ENCODE results near the gene MTX1.

MTX1 gene

GRCh38 chr1:155253208-155253607 lies 44.7 kb downstream of the MTX1 start:
- H3K27me3 Mint-ChIP-seq = no peaks in the 10 kb centered on the region
- no peaks in the 10 kb centered on the region for H3K9me3 Mint-ChIP-seq
- H3K4me3 Mint-ChIP-seq = peak overlapping the region in 1 of 2 donors; percentile 81
- H3K4me1 Mint-ChIP-seq (ENCODE audit: low read depth in 2 of 2) = peaks cover 29 to 38% of the 10 kb centered on the region in 2 donors
- DNase-seq (no peak), ATAC-seq (replicated peaks) (no peak)
- no peak overlapping the region for H3K27ac Mint-ChIP-seq
- peaks cover 16% of the 10 kb centered on the region for H3K36me3 Mint-ChIP-seq (ENCODE audit: insufficient read depth)

GRCh38 chr1:155253797-155254196 lies 45.3 kb downstream of the MTX1 start:
- H3K4me3 Mint-ChIP-seq = peak overlapping the region; percentile 81 to 82
- DNase-seq (no peak), ATAC-seq (replicated peaks) (no peak)
- peak overlapping the region in 1 of 2 donors; percentile 46 for H3K27ac Mint-ChIP-seq
- peaks cover 29 to 38% of the 10 kb centered on the region in 2 donors for H3K4me1 Mint-ChIP-seq (ENCODE audit: low read depth in 2 of 2)
- peaks cover 20% of the 10 kb centered on the region for H3K36me3 Mint-ChIP-seq (ENCODE audit: insufficient read depth)
- H3K9me3 Mint-ChIP-seq = no peaks in the 10 kb centered on the region
- no peaks in the 10 kb centered on the region for H3K27me3 Mint-ChIP-seq

GRCh38 chr1:155254228-155254713 lies 45.8 kb downstream of the MTX1 start:
- Mint-ChIP-seq H3K36me3 (ENCODE audit: insufficient read depth) (peaks cover 25% of the 10 kb centered on the region), H3K4me1 (ENCODE audit: low read depth in 2 of 2) (peaks cover 29 to 38% of the 10 kb centered on the region in 2 donors), H3K27me3 (no peaks in the 10 kb centered on the region), H3K27ac (peak overlapping the region; percentile 46 to 73), H3K9me3 (no peaks in the 10 kb centered on the region), H3K4me3 (peak overlapping the region; percentile 81 to 82)
- no peak for DNase-seq
- ATAC-seq (replicated peaks) = no peak

DNA sequence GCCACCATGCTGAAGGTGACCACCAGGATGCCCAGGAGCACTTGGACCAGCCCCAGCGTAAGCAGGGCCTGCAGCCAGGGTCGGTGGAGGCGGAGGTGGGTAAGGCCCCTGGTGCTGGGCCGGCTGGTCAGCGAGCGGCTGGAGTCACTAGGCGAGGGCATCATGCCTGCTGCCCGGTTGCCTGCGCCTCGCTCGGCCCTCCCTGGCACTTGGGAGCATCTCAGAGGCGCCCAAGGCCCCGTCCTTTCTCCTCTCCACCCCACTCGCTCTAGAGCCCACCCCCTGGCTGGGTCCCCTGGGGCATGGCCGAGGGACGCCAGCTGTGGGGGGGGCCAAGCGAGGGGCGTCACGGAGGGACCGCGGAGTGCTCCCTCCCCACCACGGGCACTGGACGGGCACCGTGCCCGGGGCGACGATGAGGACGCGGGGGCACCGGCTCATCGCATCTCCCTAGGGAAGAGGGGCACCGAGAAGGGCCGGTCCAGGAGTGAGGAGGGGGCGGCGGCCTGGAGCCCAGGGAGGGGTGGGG lies 46.3 kb downstream of the MTX1 start:
- Mint-ChIP-seq H3K36me3 (ENCODE audit: insufficient read depth) (peaks cover 28% of the 10 kb centered on the region), H3K4me3 (peak overlapping the region; percentile 81 to 82), H3K27ac (peak overlapping the region; percentile 46 to 73), H3K9me3 (no peaks in the 10 kb centered on the region), H3K27me3 (no peaks in the 10 kb centered on the region), H3K4me1 (ENCODE audit: low read depth in 2 of 2) (peaks cover 29 to 38% of the 10 kb centered on the region in 2 donors)
- ATAC-seq (replicated peaks) = no peak
- no peak for DNase-seq

DNA sequence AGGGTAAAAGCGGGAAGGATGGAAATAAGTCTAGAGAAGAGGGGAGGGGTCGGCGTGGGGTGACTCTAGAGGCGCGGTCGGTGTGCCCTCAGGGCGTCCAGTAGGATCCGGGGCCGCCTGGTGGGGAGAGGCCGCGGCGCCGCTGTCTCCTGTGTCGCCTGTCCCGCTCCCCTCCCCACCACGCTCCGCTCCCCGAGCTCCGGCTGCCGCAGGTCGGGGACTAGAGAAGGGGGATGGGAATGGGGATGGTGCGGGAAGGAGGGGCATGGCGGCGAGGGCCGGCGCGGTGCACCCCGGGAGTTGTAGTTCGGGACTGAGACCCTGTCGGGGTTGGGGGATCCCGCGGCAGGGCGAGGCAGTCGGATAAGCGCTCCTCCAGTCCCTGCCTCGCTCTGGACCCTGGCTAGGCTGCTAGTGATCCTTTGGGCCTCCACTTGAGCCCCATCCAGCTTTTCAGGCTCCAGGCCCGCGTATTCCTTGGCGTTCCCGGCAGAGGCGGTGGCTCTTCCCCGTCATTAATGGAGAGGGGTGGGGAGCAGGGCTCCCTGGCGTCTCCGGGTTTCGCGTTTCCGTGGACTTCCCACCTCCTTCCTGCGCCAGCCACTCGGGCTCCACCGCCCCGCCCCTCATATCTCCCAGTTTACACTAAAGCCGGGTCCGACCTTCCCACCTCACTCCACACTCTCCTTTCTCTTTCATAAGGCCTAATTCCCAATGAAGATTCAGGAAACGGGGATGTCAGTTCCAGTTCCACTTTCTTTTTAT lies 46.9 kb downstream of the MTX1 start, which contains the start of gene ENTREP3:
ENTREP3 (minus strand) TSS at position 241 of the 765 bp plus-strand sequence. CDS start 606 bp downstream, outside the sequence.
- Mint-ChIP-seq H3K4me3 (peak within 1 kb of the TSS; percentile 81 to 82), H3K9me3 (no peaks in the 10 kb centered on the region), H3K27ac (peak within 1 kb of the TSS; percentile 46 to 73), H3K27me3 (no peaks in the 10 kb centered on the region), H3K4me1 (ENCODE audit: low read depth in 2 of 2) (peaks cover 33 to 38% of the 10 kb centered on the region in 2 donors), H3K36me3 (ENCODE audit: insufficient read depth) (peaks cover 34% of the 10 kb centered on the region)
- ATAC-seq (replicated peaks) = peak; percentile 55
- peak; percentile 54 to 59 (median 55) for DNase-seq

DNA sequence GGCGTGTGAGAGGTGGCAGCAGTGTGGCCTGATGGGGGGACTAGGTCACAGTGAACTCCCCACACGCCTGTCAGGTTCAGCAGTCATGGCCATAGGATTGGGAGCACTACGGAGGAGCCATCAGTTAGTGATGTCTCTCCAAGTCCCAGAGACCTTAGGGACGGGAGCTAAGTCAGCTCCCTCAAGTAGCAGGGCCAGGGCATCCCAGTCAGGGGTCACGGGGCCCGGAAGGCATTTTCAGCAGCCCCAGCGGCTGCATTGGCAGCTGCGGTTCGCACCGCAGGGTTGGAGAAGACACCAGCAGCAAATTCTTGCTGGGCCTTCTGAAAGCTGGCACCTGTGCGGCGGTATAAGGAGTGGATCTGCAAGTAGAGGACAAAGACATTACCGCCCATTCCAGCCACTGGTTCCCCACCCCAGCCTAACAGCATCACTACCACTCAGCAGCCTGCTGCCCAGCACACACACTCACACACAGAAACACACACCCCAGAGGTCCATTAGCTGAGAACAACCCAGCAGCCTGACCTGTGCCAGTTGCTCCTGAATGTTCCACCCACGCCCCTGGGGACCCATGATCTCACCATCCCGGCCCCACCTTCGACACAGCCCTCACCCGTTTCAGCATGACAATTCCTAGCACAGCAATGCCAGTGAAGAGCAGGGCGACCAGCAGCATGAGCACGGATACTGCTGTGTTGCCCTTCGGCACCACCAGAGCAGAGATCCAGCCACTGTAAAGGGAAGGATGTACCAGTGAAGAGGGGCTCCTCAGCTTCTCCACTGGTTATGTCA lies 47.8 kb downstream of the MTX1 start:
- DNase-seq (no peak), ATAC-seq (replicated peaks) (no peak)
- Mint-ChIP-seq H3K9me3 (no peaks in the 10 kb centered on the region), H3K27me3 (no peaks in the 10 kb centered on the region), H3K36me3 (ENCODE audit: insufficient read depth) (peaks cover 38% of the 10 kb centered on the region), H3K4me1 (ENCODE audit: low read depth in 2 of 2) (peaks cover 38 to 41% of the 10 kb centered on the region in 2 donors), H3K4me3 (peak overlapping the region; percentile 81 to 82), H3K27ac (peak overlapping the region; percentile 16 to 41)

DNA sequence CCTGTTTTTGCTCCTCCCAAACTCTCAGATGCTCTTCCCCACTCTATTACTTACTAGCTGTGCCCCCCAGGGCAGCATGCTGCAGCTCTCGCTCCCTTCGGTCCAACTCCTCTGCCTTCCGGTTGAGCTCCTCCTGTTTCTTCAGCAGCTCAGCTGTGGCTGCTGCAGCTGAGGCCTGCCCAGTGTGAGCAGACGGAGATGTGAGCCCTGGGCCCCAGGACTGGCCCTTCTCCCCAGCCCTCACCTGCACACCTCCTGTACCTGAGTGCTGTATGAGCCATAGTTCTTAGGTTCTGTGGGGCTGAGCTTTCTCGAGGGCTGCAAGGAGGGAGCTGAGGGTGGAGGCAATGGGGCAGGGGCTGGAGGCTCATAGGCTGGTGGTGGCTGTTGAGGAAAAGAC lies 51.8 kb downstream of the MTX1 start:
- peaks cover 35 to 44% of the 10 kb centered on the region in 2 donors for H3K4me1 Mint-ChIP-seq (ENCODE audit: low read depth in 2 of 2)
- H3K27ac Mint-ChIP-seq = peak overlapping the region; percentile 87 to 97
- H3K36me3 Mint-ChIP-seq (ENCODE audit: insufficient read depth) = peaks cover 48% of the 10 kb centered on the region
- H3K27me3 Mint-ChIP-seq = no peaks in the 10 kb centered on the region
- no peaks in the 10 kb centered on the region for H3K9me3 Mint-ChIP-seq
- ATAC-seq (replicated peaks) = no peak
- no peak for DNase-seq
- H3K4me3 Mint-ChIP-seq = peak overlapping the region in 1 of 2 donors; percentile 93

DNA sequence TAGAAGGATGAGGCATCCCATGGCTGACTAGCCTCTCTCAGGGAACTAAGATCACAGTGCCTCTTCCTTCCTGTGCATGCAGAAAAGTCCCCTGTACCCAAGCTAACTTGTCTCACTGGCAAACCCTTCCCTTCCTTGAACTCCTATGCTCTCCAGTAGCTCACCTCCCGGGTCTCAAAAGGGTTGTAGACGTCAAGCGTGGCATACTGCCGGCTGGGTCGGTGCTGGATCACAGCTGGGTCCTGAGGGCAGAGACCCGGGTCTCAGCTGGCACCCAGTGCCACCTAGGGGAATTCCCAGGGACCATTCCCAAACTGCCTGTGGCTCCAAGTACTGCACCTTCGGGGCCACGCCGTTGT lies 53.0 kb downstream of the MTX1 start:
- ATAC-seq (replicated peaks) (no peak), DNase-seq (no peak)
- peaks cover 24 to 35% of the 10 kb centered on the region in 2 donors for H3K4me1 Mint-ChIP-seq (ENCODE audit: low read depth in 2 of 2)
- peak overlapping the region; percentile 93 to 97 for H3K4me3 Mint-ChIP-seq
- peak overlapping the region; percentile 95 to 97 for H3K27ac Mint-ChIP-seq
- H3K9me3 Mint-ChIP-seq = no peaks in the 10 kb centered on the region
- H3K27me3 Mint-ChIP-seq = no peaks in the 10 kb centered on the region
- H3K36me3 Mint-ChIP-seq (ENCODE audit: insufficient read depth) = peaks cover 52% of the 10 kb centered on the region

DNA sequence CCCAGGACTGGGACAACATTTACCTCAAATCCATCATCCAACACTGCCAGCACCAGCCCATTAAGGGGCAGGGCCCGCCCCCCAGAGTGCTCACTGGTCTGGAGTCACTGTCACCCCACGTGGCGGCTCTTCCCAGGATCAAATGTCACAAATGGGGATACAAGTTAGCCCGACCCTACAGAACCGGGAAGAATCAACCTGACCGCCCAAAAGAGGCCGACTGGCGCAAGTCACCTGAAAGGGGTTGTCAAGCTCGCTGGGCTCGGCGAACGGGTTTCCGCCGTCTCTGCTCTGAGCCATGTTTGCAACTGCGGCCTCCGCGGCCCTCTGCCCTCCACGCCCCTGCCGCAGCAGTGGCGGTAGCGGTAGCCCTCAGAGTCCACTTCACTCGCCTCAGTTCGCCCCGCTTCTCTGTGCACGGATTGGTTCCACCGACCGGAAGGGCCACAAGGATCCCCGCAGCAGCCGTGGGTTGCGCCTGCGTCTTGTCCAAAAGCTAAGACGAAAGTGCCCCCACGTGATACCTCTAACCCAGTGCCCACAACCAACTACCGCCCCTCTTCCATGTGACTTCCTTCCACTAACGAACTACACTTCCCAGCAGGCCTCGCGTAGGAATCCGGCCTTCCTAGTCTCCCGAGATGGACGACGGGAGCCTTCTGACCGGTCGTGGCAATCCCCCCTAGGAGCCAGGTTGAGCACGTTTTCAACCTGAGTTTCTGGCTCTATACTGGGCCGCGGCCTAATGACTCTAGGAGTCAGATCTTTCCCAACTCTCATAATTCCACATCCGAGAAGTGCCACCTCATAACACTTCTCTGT lies 53.6 kb downstream of the MTX1 start, which contains the start of gene SCAMP3:
SCAMP3 (minus strand) TSS at position 509 of the 822 bp plus-strand sequence; CDS start at position 300, 209 bp downstream.
- H3K9me3 Mint-ChIP-seq = no peaks in the 10 kb centered on the region
- H3K27ac Mint-ChIP-seq = peak within 1 kb of the TSS; percentile 95 to 97
- peaks cover 52% of the 10 kb centered on the region for H3K36me3 Mint-ChIP-seq (ENCODE audit: insufficient read depth)
- DNase-seq = peak; percentile 74 to 78 (median 78)
- no peaks in the 10 kb centered on the region for H3K27me3 Mint-ChIP-seq
- H3K4me1 Mint-ChIP-seq (ENCODE audit: low read depth in 2 of 2) = peaks cover 24 to 30% of the 10 kb centered on the region in 2 donors
- peak; percentile 99 for ATAC-seq (replicated peaks)
- H3K4me3 Mint-ChIP-seq = peak within 1 kb of the TSS; percentile 93 to 97

DNA sequence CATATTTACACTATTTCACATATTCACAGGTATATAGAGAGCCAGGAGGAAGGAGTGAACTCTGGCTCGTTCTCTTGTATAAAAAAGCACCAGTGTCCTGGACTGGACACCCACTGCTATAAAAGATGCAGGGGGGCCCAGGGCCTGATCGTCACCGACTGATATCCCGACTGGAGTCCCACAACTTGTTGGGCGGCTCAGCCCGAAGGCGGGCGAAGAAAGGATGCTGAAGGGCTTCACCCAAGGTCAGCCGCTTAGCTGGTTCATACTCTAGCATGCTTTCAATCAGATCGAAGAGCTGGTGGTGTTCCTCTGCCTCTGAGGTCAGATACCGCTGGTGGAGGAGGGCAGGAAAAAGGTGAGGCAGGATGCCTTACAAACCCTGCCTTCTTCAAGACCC lies 54.6 kb downstream of the MTX1 start:
- Mint-ChIP-seq H3K4me1 (ENCODE audit: low read depth in 2 of 2) (peaks cover 20 to 25% of the 10 kb centered on the region in 2 donors), H3K9me3 (no peaks in the 10 kb centered on the region), H3K4me3 (peak overlapping the region; percentile 93 to 97), H3K36me3 (ENCODE audit: insufficient read depth) (peaks cover 53% of the 10 kb centered on the region), H3K27me3 (no peaks in the 10 kb centered on the region), H3K27ac (peak overlapping the region; percentile 95 to 97)
- no peak for DNase-seq
- ATAC-seq (replicated peaks) = no peak

All from effector memory CD8-positive, alpha-beta T cell (primary cell).